Skeletal muscle cell (primary cell): ENCODE measurements around the gene STRN4.

Experiments used
- DNase-seq: peaks from one replicate; pipeline ENCODE4 v3.0.0-alpha.2; 2010; ENCODE audit warnings: low read depth
- H3K4me3 ChIP-seq: 2 replicates; pipeline ENCODE4 v1.5.1; 2011; ENCODE audit warnings: low read depth, mild to moderate bottlenecking, control low read depth, low read length, moderate library complexity

STRN4 gene

GRCh38 chr19:46745521-46746280, 549 bp downstream of the STRN4 start, which contains the start of gene FKRP:
Gene FKRP, plus strand, starts transcription at chr19:46746057. Its CDS starts 9,394 bp downstream, at chr19:46755451.
- no peak for DNase-seq

GRCh38 chr19:46745030-46745429, 1.2 kb downstream of the STRN4 start:
- DNase-seq: no peak
- H3K4me3 ChIP-seq: peak overlapping the region; percentile 83

More at GRCh38 chr19:46745521-46746280, 549 bp downstream of the STRN4 start, which contains the start of gene FKRP:
- H3K4me3 ChIP-seq: peak within 1 kb of the TSS; percentile 83

GRCh38 chr19:46744005-46744691, 2.1 kb downstream of the STRN4 start:
- H3K4me3 ChIP-seq: peak overlapping the region; percentile 83
- DNase-seq: no peak

GRCh38 chr19:46742926-46743480, 3.2 kb downstream of the STRN4 start:
- no peak overlapping the region for H3K4me3 ChIP-seq
- no peak for DNase-seq

- no peak overlapping the region for H3K4me3 ChIP-seq
- DNase-seq: no peak
Measured at GRCh38 chr19:46741447-46741846, 4.8 kb downstream of the STRN4 start.

- no peak for DNase-seq
- H3K4me3 ChIP-seq: no peak overlapping the region
Measured at GRCh38 chr19:46739290-46739771, 6.9 kb downstream of the STRN4 start.

GRCh38 chr19:46737761-46738171, 8.5 kb downstream of the STRN4 start:
- DNase-seq: no peak
- no peak overlapping the region for H3K4me3 ChIP-seq

GRCh38 chr19:46737298-46737654, 9.0 kb downstream of the STRN4 start:
- H3K4me3 ChIP-seq: no peak overlapping the region
- no peak for DNase-seq

GRCh38 chr19:46736531-46737297, 9.5 kb downstream of the STRN4 start:
- no peak overlapping the region for H3K4me3 ChIP-seq
- DNase-seq: no peak

GRCh38 chr19:46733690-46734292, 12.5 kb downstream of the STRN4 start:
- DNase-seq: no peak

GRCh38 chr19:46732966-46733689, 13.1 kb downstream of the STRN4 start:
- DNase-seq: no peak
- H3K4me3 ChIP-seq: no peak overlapping the region

More at GRCh38 chr19:46733690-46734292, 12.5 kb downstream of the STRN4 start:
- no peak overlapping the region for H3K4me3 ChIP-seq

- no peak for DNase-seq
- no peak overlapping the region for H3K4me3 ChIP-seq
Measured at GRCh38 chr19:46732172-46732938, 13.9 kb downstream of the STRN4 start.

- H3K4me3 ChIP-seq: no peak overlapping the region
- DNase-seq: no peak
Measured at GRCh38 chr19:46731584-46731983, 14.7 kb downstream of the STRN4 start.

- H3K4me3 ChIP-seq: no peak overlapping the region
- DNase-seq: peak; percentile 75
Measured at GRCh38 chr19:46731007-46731501, 15.2 kb downstream of the STRN4 start.

GRCh38 chr19:46730595-46730994, 15.7 kb downstream of the STRN4 start:
- H3K4me3 ChIP-seq: no peak overlapping the region
- no peak for DNase-seq

GRCh38 chr19:46730187-46730586, 16.1 kb downstream of the STRN4 start:
- no peak for DNase-seq

GRCh38 chr19:46729696-46730095, 16.6 kb downstream of the STRN4 start:
- no peak for DNase-seq
- H3K4me3 ChIP-seq: no peak overlapping the region

More at GRCh38 chr19:46730187-46730586, 16.1 kb downstream of the STRN4 start:
- H3K4me3 ChIP-seq: no peak overlapping the region
